Activated naive CD4-positive, alpha-beta T cell treated with anti-CD3 and anti-CD28 coated beads for 36 hours (primary cell): ENCODE data around the gene NID1. TPM values are rescaled to one million over a fixed set of nuclear protein-coding genes. Genes with fewer than 3 reads are reported as not detected.
A peak's percentile ranks its signal among the peaks of the same experiment; 100 is the strongest.

Source experiments
- CTCF ChIA-PET: fragments of 350-600 bp; sonication (Branson Sonifier 250); formaldehyde crosslinking; loops from one replicate; lab custom pipeline; 2021; ENCODE audit warnings: antibody characterized with exemption; lab: Charles Lee
- DNase-seq: peaks from one replicate; pipeline ENCODE4 v3.0.0-alpha.2; 2020
- H3K27ac Mint-ChIP-seq: one replicate; pipeline ENCODE4 v1.8.0; 2021; ENCODE audit warnings: mild to moderate bottlenecking, mixed read lengths
- H3K27me3 Mint-ChIP-seq: one replicate; pipeline ENCODE4 v1.8.0; 2021; ENCODE audit warnings: low read depth, mixed read lengths
- H3K36me3 Mint-ChIP-seq: one replicate; pipeline ENCODE4 v1.8.0; 2021; ENCODE audit warnings: low read depth, mixed read lengths
- H3K4me1 Mint-ChIP-seq: one replicate; pipeline ENCODE4 v1.8.0; 2021; ENCODE audit warnings: low read depth, mixed read lengths
- H3K4me3 Mint-ChIP-seq: one replicate; pipeline ENCODE4 v1.8.0; 2021; ENCODE audit warnings: mild to moderate bottlenecking, moderate library complexity, mixed read lengths
- H3K9me3 Mint-ChIP-seq: one replicate; pipeline ENCODE4 v1.8.0; 2021; ENCODE audit warnings: mixed read lengths
- intact Hi-C: fragments of 100-400 bp; cut with micrococcal nuclease; formaldehyde crosslinking; loops from one replicate; pipeline ENCODE4 v1.15.1; 2023
- total RNA-seq, 2 experiments: library from RNA; stranded (reverse); gene quantifications; one replicate each; pipeline ENCODE4 v1.2.3, GENCODE V29; 2021

The NID1 gene
- total RNA-seq, 2 experiments from 2014 or later, result 0.10 TPM; not detected in 1

DNA sequence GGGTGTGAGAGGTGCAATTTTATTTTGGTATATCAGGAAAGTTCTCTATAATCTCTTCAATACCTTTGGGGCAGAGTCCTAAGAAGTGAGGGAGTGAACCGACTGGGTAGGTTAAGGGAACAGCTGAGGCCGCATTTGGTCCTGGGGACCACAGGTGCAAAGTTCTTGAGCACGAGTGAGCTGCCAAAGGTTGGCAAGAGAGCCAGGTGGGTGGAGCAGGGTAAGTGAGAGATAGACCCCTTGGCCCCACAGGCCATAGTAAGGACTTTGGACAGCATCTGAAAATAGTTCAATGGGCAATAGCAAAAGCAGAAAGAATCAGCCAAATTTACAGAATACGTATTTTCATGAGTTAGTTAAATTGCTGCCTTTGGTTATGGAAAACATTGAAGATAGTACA is 11.0 kb upstream of the NID1 start:
- DNase-seq, result no peak
- Mint-ChIP-seq H3K27me3 (no peaks in the 10 kb centered on the region), H3K27ac (no peak overlapping the region), H3K4me3 (no peak overlapping the region), H3K4me1 (no peaks in the 10 kb centered on the region), H3K36me3 (no peaks in the 10 kb centered on the region), H3K9me3 (peaks cover 7% of the 10 kb centered on the region)
- CTCF ChIA-PET, result interaction anchor here (0.6 kb wide), 1 partner anchor 23 kb away, joined by 6 read pairs; no protein-coding TSS in a partner anchor
- intact Hi-C loops, result no loop called here

DNA sequence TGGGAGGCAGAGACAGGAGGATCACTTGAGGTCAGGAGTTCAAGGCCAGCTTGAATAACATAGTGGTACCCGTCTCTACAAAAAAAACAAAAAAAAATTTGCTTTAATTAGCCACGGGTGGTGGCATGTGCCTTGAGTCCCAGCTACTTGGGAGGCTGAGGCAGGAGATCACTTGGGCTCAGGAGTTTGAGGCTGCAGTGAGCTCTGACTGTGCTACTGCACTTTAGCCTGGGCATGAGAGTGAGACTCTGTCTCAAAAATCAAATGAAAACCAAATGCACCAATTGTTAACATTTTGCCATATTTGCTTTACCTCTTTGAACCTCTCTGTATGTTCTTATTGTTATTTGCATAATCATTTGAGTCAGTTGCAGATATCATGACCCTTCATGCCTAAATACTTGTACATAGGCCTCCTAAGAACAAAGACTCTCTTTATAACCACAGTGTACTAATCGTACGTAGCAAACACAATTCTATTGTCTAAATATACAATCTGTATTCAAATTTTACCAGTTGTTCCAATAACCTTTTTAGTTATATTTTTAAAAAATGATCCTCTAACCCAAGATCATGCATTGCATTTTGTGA is 8.5 kb upstream of the NID1 start:
- H3K9me3 Mint-ChIP-seq, result peaks cover 10% of the 10 kb centered on the region
- H3K27ac Mint-ChIP-seq, result no peak overlapping the region
- no peak overlapping the region for H3K4me3 Mint-ChIP-seq
- no peak for DNase-seq
- H3K36me3 Mint-ChIP-seq, result no peaks in the 10 kb centered on the region
- intact Hi-C loops, result no loop called here
- H3K4me1 Mint-ChIP-seq, result no peaks in the 10 kb centered on the region
- H3K27me3 Mint-ChIP-seq, result peaks cover 3% of the 10 kb centered on the region
- CTCF ChIA-PET, result no interaction called here

GRCh38 chr1:236072001-236072400 is 7.1 kb upstream of the NID1 start:
- CTCF ChIA-PET, result no interaction called here
- Mint-ChIP-seq H3K27ac (no peak overlapping the region), H3K36me3 (no peaks in the 10 kb centered on the region), H3K4me3 (no peak overlapping the region), H3K9me3 (peaks cover 3% of the 10 kb centered on the region), H3K4me1 (peaks cover 6% of the 10 kb centered on the region), H3K27me3 (peaks cover 3% of the 10 kb centered on the region)
- intact Hi-C loops, result no loop called here
- no peak for DNase-seq

- DNase-seq, result no peak
- Mint-ChIP-seq H3K9me3 (peaks cover 3% of the 10 kb centered on the region), H3K27me3 (peaks cover 8% of the 10 kb centered on the region), H3K4me3 (no peak overlapping the region), H3K4me1 (peaks cover 18% of the 10 kb centered on the region), H3K36me3 (no peaks in the 10 kb centered on the region), H3K27ac (no peak overlapping the region)
- intact Hi-C loops, result no loop called here
- CTCF ChIA-PET, result interaction anchor here (0.6 kb wide), 1 partner anchor 288 kb away, joined by 3 read pairs; no protein-coding TSS in a partner anchor
Observed at GRCh38 chr1:236070753-236071152, 5.9 kb upstream of the NID1 start.

GRCh38 chr1:236069796-236070195 is 4.9 kb upstream of the NID1 start:
- Mint-ChIP-seq H3K27ac (no peak overlapping the region), H3K4me3 (no peak overlapping the region), H3K36me3 (no peaks in the 10 kb centered on the region), H3K4me1 (peaks cover 23% of the 10 kb centered on the region), H3K27me3 (peaks cover 14% of the 10 kb centered on the region), H3K9me3 (peaks cover 3% of the 10 kb centered on the region)
- no peak for DNase-seq
- CTCF ChIA-PET, result no interaction called here
- intact Hi-C loops, result loop anchor here (10.0 kb wide), 3 partner anchors 155 to 425 kb away; partner anchors contain the start of gene GNG4

DNA sequence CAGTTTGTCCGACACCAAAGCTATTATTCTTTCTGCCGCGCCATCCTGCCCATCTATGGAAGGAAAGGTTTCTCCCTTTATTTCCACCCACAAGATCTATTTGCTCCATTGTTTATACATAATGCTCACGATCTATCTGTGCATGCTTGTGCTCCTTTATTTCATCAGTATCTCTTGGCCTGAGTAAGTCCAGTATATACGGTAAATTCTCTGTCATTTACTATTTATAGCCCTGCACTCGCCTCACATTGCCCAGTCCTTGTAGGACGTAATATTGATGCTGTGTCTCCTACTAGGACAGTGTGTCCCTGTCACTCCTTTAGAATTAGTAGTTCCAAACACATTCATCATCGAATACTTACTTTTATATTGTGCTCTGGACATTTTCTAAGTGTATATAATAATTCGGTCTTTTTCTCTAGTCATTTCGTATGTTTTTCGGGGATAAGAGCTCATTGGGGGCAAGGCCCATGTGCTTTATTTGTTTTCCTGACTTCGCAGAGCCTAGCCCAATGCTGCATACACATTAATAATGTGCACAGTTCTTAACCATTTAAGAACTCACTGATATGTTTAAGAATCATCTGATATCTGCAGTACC is 3.1 kb upstream of the NID1 start:
- CTCF ChIA-PET, result interaction anchor here (1.4 kb wide), 1 partner anchor 421 kb away, joined by 4 read pairs; no protein-coding TSS in a partner anchor
- Mint-ChIP-seq H3K4me1 (peaks cover 26% of the 10 kb centered on the region), H3K27ac (no peak overlapping the region), H3K9me3 (peaks cover 3% of the 10 kb centered on the region), H3K36me3 (no peaks in the 10 kb centered on the region), H3K4me3 (no peak overlapping the region), H3K27me3 (peaks cover 25% of the 10 kb centered on the region)
- intact Hi-C loops, result loop anchor here (1.0 to 10.0 kb wide), 7 partner anchors 10 to 423 kb away; partner anchors contain the start of genes GNG4 and LYST
- no peak for DNase-seq

GRCh38 chr1:236066828-236067386 is 2.0 kb upstream of the NID1 start:
- intact Hi-C loops, result loop anchor here (1.0 to 10.0 kb wide), 7 partner anchors 9 to 422 kb away; partner anchors contain the start of genes GNG4 and LYST
- Mint-ChIP-seq H3K4me1 (peaks cover 26% of the 10 kb centered on the region), H3K36me3 (no peaks in the 10 kb centered on the region), H3K9me3 (peaks cover 3% of the 10 kb centered on the region), H3K27ac (peak overlapping the region; percentile 16), H3K27me3 (peaks cover 32% of the 10 kb centered on the region), H3K4me3 (no peak overlapping the region)
- DNase-seq, result peak; percentile 95
- CTCF ChIA-PET, result interaction anchor here (0.5 to 1.4 kb wide), 4 partner anchors 42 to 425 kb away, joined by 3 to 4 read pairs (median 3); no protein-coding TSS in a partner anchor

- intact Hi-C loops, result loop anchor here (2.0 to 10.0 kb wide), 4 partner anchors 151 to 421 kb away; partner anchors contain the start of genes GNG4 and LYST
- peaks cover 26% of the 10 kb centered on the region for H3K4me1 Mint-ChIP-seq
- H3K27ac Mint-ChIP-seq, result no peak overlapping the region
- no peak overlapping the region for H3K4me3 Mint-ChIP-seq
- H3K36me3 Mint-ChIP-seq, result no peaks in the 10 kb centered on the region
- DNase-seq, result no peak
- peaks cover 3% of the 10 kb centered on the region for H3K9me3 Mint-ChIP-seq
- H3K27me3 Mint-ChIP-seq, result peaks cover 36% of the 10 kb centered on the region
- CTCF ChIA-PET, result interaction anchor here (1.0 kb wide), 1 partner anchor 94 kb away, joined by 3 read pairs; no protein-coding TSS in a partner anchor
Observed at GRCh38 chr1:236066054-236066453, 1.2 kb upstream of the NID1 start.

DNA sequence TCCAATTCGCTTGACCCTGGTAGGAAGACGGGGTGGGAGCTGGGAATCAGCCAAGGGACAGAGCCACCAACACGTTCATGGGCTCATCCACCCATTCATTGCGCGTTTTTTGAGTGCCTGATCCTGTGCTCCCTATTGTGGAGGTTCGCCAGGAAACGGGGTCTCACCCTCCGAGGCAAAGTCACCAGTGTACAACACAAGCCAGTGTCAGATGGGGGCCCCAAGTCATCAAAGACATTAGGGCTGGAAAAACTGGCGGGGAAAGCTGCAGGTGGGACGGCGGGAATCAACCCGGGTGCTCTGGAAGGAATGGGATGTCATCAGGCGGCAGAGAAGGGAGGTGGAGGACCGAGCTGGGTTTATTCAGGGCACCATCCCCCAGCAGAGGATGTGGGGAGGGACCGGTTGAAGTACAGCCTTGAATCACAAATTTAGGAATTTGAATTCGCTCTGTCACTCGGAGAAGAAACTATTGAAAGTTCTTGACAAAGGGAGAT is 667 bp upstream of the NID1 start:
- DNase-seq, result no peak
- Mint-ChIP-seq H3K9me3 (peaks cover under 1% of the 10 kb centered on the region), H3K36me3 (no peaks in the 10 kb centered on the region), H3K27ac (no peak overlapping the region), H3K4me1 (peaks cover 26% of the 10 kb centered on the region), H3K4me3 (peak overlapping the region; percentile 39), H3K27me3 (peaks cover 39% of the 10 kb centered on the region)
- CTCF ChIA-PET, result interaction anchor here (1.0 kb wide), 1 partner anchor 94 kb away, joined by 3 read pairs; no protein-coding TSS in a partner anchor
- intact Hi-C loops, result loop anchor here (2.0 to 10.0 kb wide), 4 partner anchors 151 to 421 kb away; partner anchors contain the start of genes GNG4 and LYST

- H3K9me3 Mint-ChIP-seq, result no peaks in the 10 kb centered on the region
- CTCF ChIA-PET, result interaction anchor here (0.6 kb wide), 2 partner anchors 9 to 347 kb away, joined by 3 read pairs; no protein-coding TSS in a partner anchor
- H3K27ac Mint-ChIP-seq, result no peak overlapping the region
- H3K36me3 Mint-ChIP-seq, result no peaks in the 10 kb centered on the region
- DNase-seq, result peak; percentile 18
- peaks cover 26% of the 10 kb centered on the region for H3K4me1 Mint-ChIP-seq
- peaks cover 42% of the 10 kb centered on the region for H3K27me3 Mint-ChIP-seq
- peak overlapping the region; percentile 50 for H3K4me3 Mint-ChIP-seq
- intact Hi-C loops, result loop anchor here (10.0 kb wide), 3 partner anchors 149 to 419 kb away; partner anchors contain the start of gene GNG4
Observed at GRCh38 chr1:236063919-236064673, 794 bp downstream of the NID1 start.

DNA sequence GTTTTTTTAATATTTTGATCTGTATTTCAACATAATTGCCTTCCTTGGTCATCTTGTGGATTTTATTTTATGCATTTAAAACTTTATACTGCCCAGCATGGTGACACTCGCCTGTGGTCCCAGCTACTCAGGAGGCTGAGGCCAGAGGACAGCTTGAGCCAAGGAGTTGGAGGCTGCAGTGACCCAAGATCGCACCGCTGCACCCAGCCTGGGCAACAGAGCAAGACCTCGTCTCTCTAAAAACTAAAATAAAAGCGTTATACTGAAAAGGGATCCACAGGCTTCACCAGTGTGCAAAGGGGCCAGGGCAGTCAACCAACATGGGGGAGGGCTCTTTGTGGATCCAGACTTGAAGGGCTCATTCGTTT is 1.4 kb downstream of the NID1 start:
- intact Hi-C loops, result loop anchor here (10.0 kb wide), 3 partner anchors 149 to 419 kb away; partner anchors contain the start of gene GNG4
- CTCF ChIA-PET, result no interaction called here
- no peak overlapping the region for H3K27ac Mint-ChIP-seq
- H3K9me3 Mint-ChIP-seq, result no peaks in the 10 kb centered on the region
- DNase-seq, result no peak
- peaks cover 28% of the 10 kb centered on the region for H3K4me1 Mint-ChIP-seq
- no peaks in the 10 kb centered on the region for H3K36me3 Mint-ChIP-seq
- H3K4me3 Mint-ChIP-seq, result peak overlapping the region; percentile 20
- peaks cover 42% of the 10 kb centered on the region for H3K27me3 Mint-ChIP-seq
